K562 (cell line): ENCODE measurements around the gene SZT2. TPM values are rescaled to one million over a fixed set of nuclear protein-coding genes. Genes with fewer than 3 reads are reported as not detected.
A peak's percentile ranks its signal among the peaks of the same experiment; 100 is the strongest.

Experiments
- ATF7 ChIP-seq: fragments of 450-650 bp; IDR thresholded peaks from 2 replicates; pipeline ENCODE4 v1.7.1; 2014; ENCODE audit warnings: mild to moderate bottlenecking, moderate library complexity
- CBFA2T3 ChIP-seq: fragments of 450-650 bp; IDR thresholded peaks from 2 replicates; pipeline ENCODE4 v1.6.1; 2017
- CHAMP1 ChIP-seq: fragments of 450-650 bp; IDR thresholded peaks from 2 replicates; pipeline ENCODE4 v1.6.1; 2016; ENCODE audit warnings: mild to moderate bottlenecking
- FOXJ3 ChIP-seq: sonication (generic); formaldehyde crosslinking; IDR thresholded peaks from 2 replicates; pipeline ENCODE4 v1.4.0; 2020; ENCODE audit warnings: mild to moderate bottlenecking, missing genetic modification reagents
- HDAC3 ChIP-seq: fragments of 450-650 bp; IDR thresholded peaks from 2 replicates; pipeline ENCODE4 v1.6.1; 2018; ENCODE audit warnings: borderline replicate concordance, mild to moderate bottlenecking, moderate library complexity; ENCODE audit not compliant: partially characterized antibody
- HNRNPLL ChIP-seq: fragments of 200-400 bp; formaldehyde crosslinking; IDR thresholded peaks from 2 replicates; pipeline ENCODE4 v1.6.1; 2017; ENCODE audit warnings: low read length, low read depth, mild to moderate bottlenecking; ENCODE audit not compliant: poor library complexity, severe bottlenecking
- KLF10 ChIP-seq: fragments of 250-450 bp; sonication (Bioruptor Pico); IDR thresholded peaks from 2 replicates; pipeline ENCODE4 v1.6.1; 2021; ENCODE audit warnings: matching md5 sums
- NFXL1 ChIP-seq: fragments of 450-650 bp; formaldehyde crosslinking; IDR thresholded peaks from 2 replicates; pipeline ENCODE4 v1.4.0; 2021; ENCODE audit warnings: mild to moderate bottlenecking
- NR4A1 ChIP-seq, 2 experiments: fragments of 250-450 bp in 1 of 2; fragments of 450-650 bp in 1 of 2; sonication (Bioruptor Pico) in 1 of 2; IDR thresholded peaks; 2 replicates each; pipeline versions ENCODE4 v1.4.0 to v1.6.1; 2016 to 2020; ENCODE audit warnings: mild to moderate bottlenecking in 2 of 2, missing compliant biosample characterization in 1 of 2, missing genetic modification characterization in 1 of 2, moderate library complexity in 1 of 2
- PCBP2 ChIP-seq: fragments of 200-400 bp; formaldehyde crosslinking; IDR thresholded peaks from 2 replicates; pipeline ENCODE4 v1.6.1; 2018; ENCODE audit warnings: low read length, low read depth, mild to moderate bottlenecking, moderate library complexity; ENCODE audit not compliant: poor library complexity, severe bottlenecking
- SIN3B ChIP-seq: fragments of 450-650 bp; IDR thresholded peaks from 2 replicates; pipeline ENCODE4 v1.6.1; 2017; ENCODE audit warnings: low read depth, mild to moderate bottlenecking, moderate library complexity
- SRSF7 ChIP-seq: fragments of 200-400 bp; formaldehyde crosslinking; optimal IDR thresholded peaks from 2 replicates; pipeline ENCODE3; 2017; ENCODE audit warnings: mild to moderate bottlenecking, low read depth, low read length
- ZNF174 ChIP-seq: fragments of 250-450 bp; sonication (Bioruptor Pico); IDR thresholded peaks from 2 replicates; pipeline ENCODE4 v1.4.0; 2020; ENCODE audit warnings: mild to moderate bottlenecking
- ZNF3 ChIP-seq: fragments of 250-450 bp; sonication (Bioruptor Pico); IDR thresholded peaks from 2 replicates; pipeline ENCODE4 v1.5.0; 2021; ENCODE audit warnings: mild to moderate bottlenecking, moderate library complexity
- ZNF395 ChIP-seq: fragments of 200-800 bp; sonication (Bioruptor generic); IDR thresholded peaks from 2 replicates; pipeline ENCODE4 v1.6.1; 2017; ENCODE audit warnings: missing genetic modification characterization, missing compliant biosample characterization
- ZNF511 ChIP-seq: sonication (generic); formaldehyde crosslinking; IDR thresholded peaks from 2 replicates; pipeline ENCODE4 v1.8.0; 2022; ENCODE audit warnings: mild to moderate bottlenecking, missing genetic modification reagents
- polyA plus RNA-seq, 8 experiments: library from polyadenylated mRNA; depleted of rRNA in 4 of 8; stranded (reverse) in 5 of 8; unstranded in 3 of 8; fragments of >200 nt; fragmentation: Nextera tagmentation in 2 of 8; fragmentation: Illumina TruSeq in 1 of 8; extraction: Ambion mirVana in 2 of 8; extraction: Trizol in 1 of 8; gene quantifications; 2 replicates each; pipeline versions ENCODE4 v1.2.1 to v1.2.3, GENCODE V29; 2011 to 2014; ENCODE audit warnings: inconsistent platforms in 1 of 8, missing spikeins in 1 of 8
- total RNA-seq, 7 experiments: library from RNA; depleted of rRNA in 6 of 7; stranded (reverse); fragments of >200 nt in 6 of 7; fragmentation: Illumina TruSeq in 2 of 7; extraction: Trizol in 2 of 7; gene quantifications; 2 replicates each; pipeline versions ENCODE4 v1.2.1 to v1.2.3, GENCODE V29; 2011 to 2021; ENCODE audit warnings: low replicate concordance in 1 of 7
- TF ChIP-seq, protein P1 (sequence below), 2 experiments: IDR thresholded peaks; 2 replicates each; pipeline ENCODE4 v1.6.1; 2011; ENCODE audit warnings: borderline replicate concordance in 1 of 2, control low read depth in 1 of 2, low read depth in 1 of 2, low read length in 1 of 2, mild to moderate bottlenecking in 1 of 2, mixed read lengths in 1 of 2, moderate library complexity in 1 of 2; ENCODE audit not compliant: insufficient read depth in 1 of 2, insufficient read length in 1 of 2, poor library complexity in 1 of 2, severe bottlenecking in 1 of 2; ENCODE audit errors: extremely low read depth in 1 of 2

The SZT2 gene
- total and polyA plus RNA-seq, 9 of the 15 experiments (the other 6 are each of a cell fraction or from before 2014, with no cell fraction given), result 0.88 to 31.0 (median 12.8) TPM

DNA sequence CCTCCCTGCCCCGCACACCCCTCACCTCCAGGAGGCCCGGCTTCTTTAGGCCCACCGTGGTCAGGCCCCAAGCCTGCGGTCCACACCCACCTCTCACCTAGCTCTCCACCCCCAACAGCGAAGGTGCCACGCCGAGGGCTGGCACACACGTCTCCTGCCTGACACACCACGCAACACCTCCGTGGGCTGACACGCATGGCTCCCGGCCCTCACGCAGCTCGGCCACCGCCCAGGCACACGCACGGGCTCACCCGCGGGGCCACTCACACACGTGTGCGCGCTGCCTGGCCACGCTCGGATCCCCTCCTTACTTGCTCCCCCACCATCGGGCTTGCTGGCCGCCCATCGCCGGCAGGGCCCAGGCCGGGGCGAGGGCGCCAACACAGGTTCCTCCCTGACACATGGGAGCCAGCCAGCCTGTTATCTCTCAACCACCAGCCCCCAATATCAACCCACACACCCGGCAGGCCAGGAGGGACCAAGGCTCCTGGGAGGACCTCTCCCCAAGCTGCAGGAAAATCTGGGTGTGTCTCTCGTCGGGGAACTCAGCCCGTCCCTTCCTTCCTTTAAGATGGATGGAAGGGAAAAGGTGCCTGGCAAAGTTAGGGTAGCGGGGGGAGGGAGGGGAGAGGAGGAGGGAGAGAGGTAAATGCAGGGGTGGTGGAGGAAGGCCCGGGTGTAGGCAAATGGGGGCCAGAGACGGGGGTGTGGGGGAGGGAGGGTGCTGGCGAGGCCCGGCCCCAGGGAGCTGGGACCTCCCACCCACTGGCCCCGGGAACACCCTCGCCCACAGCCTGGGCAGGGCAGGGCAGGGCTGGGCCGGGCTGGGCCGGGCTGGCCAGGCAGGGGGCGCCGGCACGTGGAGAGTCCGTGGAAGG, 22.4 kb upstream of the SZT2 start (continued):
- TF ChIP-seq NR4A1 (CRISPR knock-in tag; IDR thresholded peaks at IDR 0.05) (no peak), NR4A1 (tag; IDR thresholded peaks at IDR 0.05) (peak; percentile 72; the same call in 1 of the 2 replicates), SRSF7 (no peak), CBFA2T3 (peak; percentile 94), ZNF511 (CRISPR knock-in tag) (peak; percentile 44), ATF7 (no peak), ZNF174 (CRISPR knock-in tag) (no peak), ZNF395 (CRISPR knock-in tag) (no peak; the same call in 1 of the 2 replicates), KLF10 (CRISPR knock-in tag) (no peak), NFXL1 (CRISPR knock-in tag) (no peak), PCBP2 (no peak), FOXJ3 (CRISPR knock-in tag) (no peak), CHAMP1 (no peak), HDAC3 (no peak), HNRNPLL (no peak), ZNF3 (CRISPR knock-in tag) (no peak), SIN3B (no peak)
- TF ChIP-seq, protein P1, sequence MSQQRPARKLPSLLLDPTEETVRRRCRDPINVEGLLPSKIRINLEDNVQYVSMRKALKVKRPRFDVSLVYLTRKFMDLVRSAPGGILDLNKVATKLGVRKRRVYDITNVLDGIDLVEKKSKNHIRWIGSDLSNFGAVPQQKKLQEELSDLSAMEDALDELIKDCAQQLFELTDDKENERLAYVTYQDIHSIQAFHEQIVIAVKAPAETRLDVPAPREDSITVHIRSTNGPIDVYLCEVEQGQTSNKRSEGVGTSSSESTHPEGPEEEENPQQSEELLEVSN (IDR thresholded peaks at IDR 0.05; ENCODE audit: borderline replicate concordance in 1 of 2, extremely low read depth in 1 of 2, insufficient read depth in 1 of 2, insufficient read length in 1 of 2, low read depth in 1 of 2, low read length in 1 of 2, poor library complexity in 1 of 2, severe bottlenecking in 1 of 2), result peak; percentile 66 to 87
